Astrocyte of the cerebellum (primary cell): Measurements from ENCODE around the gene GCKR.
"Not testable (repeated sequence)": the region's sequence is repeated elsewhere in the genome, so short reads cannot be mapped to it uniquely, and the experiment has no call there.

Experiments
- DNase-seq: peaks from one replicate; pipeline ENCODE4 v3.0.0-alpha.2; 2011; ENCODE audit warnings: low read depth
- H3K4me3 ChIP-seq: 2 replicates; pipeline ENCODE4 v1.5.1; 2011; ENCODE audit warnings: mild to moderate bottlenecking, low read depth, low read length, moderate library complexity
- CTCF ChIP-seq: IDR thresholded peaks from 2 replicates; pipeline ENCODE4 v1.5.1; 2012; ENCODE audit warnings: low read length, low read depth, moderate library complexity, mild to moderate bottlenecking; ENCODE audit errors: missing control alignments
- in situ Hi-C: cut with HindIII; loops from 2 replicates; pipeline ENCODE4 v1.10.0; 2017; ENCODE audit warnings: low sequenced_read_pairs

Gene GCKR

DNA sequence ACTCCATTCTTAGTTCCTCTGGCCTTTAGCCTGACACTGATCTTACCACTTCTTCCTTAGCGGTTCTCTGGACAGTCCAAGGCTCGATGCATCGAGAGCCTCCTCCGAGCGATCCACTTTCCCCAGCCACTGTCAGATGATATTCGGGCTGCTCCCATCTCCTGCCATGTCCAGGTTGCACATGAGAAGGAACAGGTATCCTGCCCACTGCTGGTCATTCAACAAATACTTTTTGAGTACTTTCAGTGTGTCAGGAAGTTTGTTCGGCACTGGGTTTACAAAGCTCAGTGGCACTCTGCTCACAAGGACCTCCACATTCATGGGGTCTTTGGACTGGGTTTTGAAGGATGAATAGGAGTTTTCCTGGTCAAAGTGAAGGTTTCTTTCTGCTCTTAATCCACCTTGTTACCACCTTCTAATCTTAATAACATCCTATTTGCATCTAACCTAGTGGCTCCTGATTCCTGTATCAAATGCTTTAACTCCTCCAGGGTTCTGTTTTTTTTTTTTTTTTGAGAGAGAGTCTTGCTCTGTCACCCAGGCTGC, 25.8 kb downstream of the GCKR start:
- no peak overlapping the region for H3K4me3 ChIP-seq
- in situ Hi-C loops = no loop called here
- TF ChIP-seq CTCF = no peak
- no peak for DNase-seq

DNA sequence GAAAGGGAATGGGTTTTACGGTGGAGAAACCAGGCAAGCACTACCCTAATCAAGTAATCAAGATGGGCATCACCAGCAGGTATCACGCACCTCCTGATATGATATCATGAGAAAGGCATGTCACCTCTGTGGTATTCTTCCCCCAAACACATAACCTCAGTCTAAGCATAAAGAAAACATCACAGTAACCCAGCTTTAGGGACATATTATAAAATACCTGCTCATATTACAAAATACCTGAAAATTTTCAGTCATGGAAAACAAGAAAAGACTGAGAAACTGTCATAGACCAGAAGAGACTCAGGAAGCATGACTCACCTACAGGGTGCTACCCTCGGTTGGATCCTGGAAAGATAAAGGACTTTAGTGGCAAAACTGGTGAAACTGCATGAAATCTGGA, 30.5 kb downstream of the GCKR start:
- no peak for DNase-seq
- no peak for TF ChIP-seq CTCF
- H3K4me3 ChIP-seq = no peak overlapping the region
- in situ Hi-C loops = no loop called here

DNA sequence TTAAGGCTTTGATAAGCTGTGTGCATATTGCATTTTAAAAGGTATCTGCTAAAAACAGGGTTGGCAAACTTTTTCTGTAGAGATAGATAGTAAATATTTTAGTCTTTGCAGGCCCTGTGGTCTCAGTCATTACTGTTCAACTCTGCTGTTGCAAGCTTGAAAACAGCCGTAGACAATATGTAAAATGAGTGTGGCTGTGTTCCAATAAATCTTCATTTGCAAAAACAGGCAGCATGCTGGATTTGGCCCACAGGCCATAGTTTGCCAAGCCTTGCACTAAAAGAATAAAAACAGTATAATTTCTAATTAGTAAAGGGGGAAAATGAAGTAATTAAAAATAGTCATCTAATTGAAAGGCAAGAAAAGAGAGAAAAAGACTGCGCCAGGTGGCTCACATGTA, 35.3 kb downstream of the GCKR start:
- in situ Hi-C loops = no loop called here
- no peak for DNase-seq
- no peak overlapping the region for H3K4me3 ChIP-seq
- TF ChIP-seq CTCF = no peak

- H3K4me3 ChIP-seq = no peak overlapping the region
- TF ChIP-seq CTCF = no peak
- no peak for DNase-seq
- in situ Hi-C loops = loop anchor here (5.0 kb wide), 1 partner anchor 35 kb away; no protein-coding TSS in a partner anchor
These were observed 40.6 kb downstream of the GCKR start for GRCh38 chr2:27537287-27537686.

DNA sequence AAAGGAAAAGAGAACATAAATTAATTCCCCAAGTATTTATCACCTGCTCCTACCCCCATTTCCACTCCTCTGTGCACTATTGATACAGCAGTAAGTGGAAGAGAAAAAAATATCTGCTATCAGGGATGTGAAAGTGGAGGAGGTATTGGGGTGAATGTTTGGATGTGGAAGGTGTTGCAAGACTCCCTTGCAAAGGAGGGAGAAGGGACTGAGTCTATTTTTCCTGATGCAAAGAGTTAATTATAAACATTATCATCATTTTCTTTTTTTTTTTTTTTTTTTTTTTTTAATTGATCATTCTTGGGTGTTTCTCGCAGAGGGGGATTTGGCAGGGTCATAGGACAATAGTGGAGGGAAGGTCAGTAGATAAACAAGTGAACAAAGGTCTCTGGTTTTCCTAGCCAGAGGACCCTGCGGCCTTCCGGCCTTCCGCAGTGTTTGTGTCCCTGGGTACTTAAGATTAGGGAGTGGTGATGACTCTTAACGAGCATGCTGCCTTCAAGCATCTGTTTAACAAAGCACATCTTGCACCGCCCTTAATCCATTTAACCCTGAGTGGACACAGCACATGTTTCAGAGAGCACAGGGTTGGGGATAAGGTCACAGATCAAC, 42.3 kb downstream of the GCKR start:
- H3K4me3 ChIP-seq, DNase-seq: not testable (repeated sequence)
- in situ Hi-C loops = loop anchor here (5.0 kb wide), 1 partner anchor 37 kb away; no protein-coding TSS in a partner anchor

- in situ Hi-C loops = loop anchor here (5.0 kb wide), 1 partner anchor 37 kb away; no protein-coding TSS in a partner anchor
- not testable (repeated sequence) for H3K4me3 ChIP-seq
These were observed 43.0 kb downstream of the GCKR start for GRCh38 chr2:27539649-27540048.

GRCh38 chr2:27544143-27544821, 47.6 kb downstream of the GCKR start:
- DNase-seq = no peak
- in situ Hi-C loops = no loop called here
- no peak for TF ChIP-seq CTCF

More at GRCh38 chr2:27539649-27540048, 43.0 kb downstream of the GCKR start:
- DNase-seq = not testable (repeated sequence)

More at GRCh38 chr2:27544143-27544821, 47.6 kb downstream of the GCKR start:
- no peak overlapping the region for H3K4me3 ChIP-seq
